ES-I3 (cell line): Measurements from ENCODE around the gene PTPN14.
"Not testable (repeated sequence)": the region's sequence is repeated elsewhere in the genome, so short reads cannot be mapped to it uniquely, and the experiment has no call there.

Experiments used
- H3K36me3 ChIP-seq: 2 replicates; pipeline ENCODE4 v1.6.1; 2013; ENCODE audit warnings: mild to moderate bottlenecking, low read length, control low read depth, moderate library complexity; ENCODE audit not compliant: insufficient read depth
- H3K4me1 ChIP-seq: 2 replicates; pipeline ENCODE4 v1.6.1; 2013; ENCODE audit warnings: mild to moderate bottlenecking, control low read depth, low read length; ENCODE audit not compliant: insufficient read depth
- H3K9ac ChIP-seq: 2 replicates; pipeline ENCODE4 v1.6.1; 2013; ENCODE audit warnings: low read depth, mild to moderate bottlenecking, low read length, moderate library complexity
- H3K9me3 ChIP-seq: 2 replicates; pipeline ENCODE4 v1.6.1; 2013; ENCODE audit warnings: mild to moderate bottlenecking, low read length, moderate library complexity; ENCODE audit not compliant: control insufficient read depth, insufficient read depth

The PTPN14 gene

GRCh38 chr1:214514819-214515383 is 36.5 kb downstream of the PTPN14 start:
- Histone ChIP-seq H3K36me3 (no peaks in the 10 kb centered on the region), H3K4me1 (peaks cover 37% of the 10 kb centered on the region), H3K9ac (no peak overlapping the region), H3K9me3 (peaks cover 19% of the 10 kb centered on the region)

- peaks cover 21% of the 10 kb centered on the region for H3K9me3 ChIP-seq
- H3K4me1 ChIP-seq = peaks cover 37% of the 10 kb centered on the region
- H3K9ac ChIP-seq = no peak overlapping the region; the same call in 1 of the 2 replicates
- no peaks in the 10 kb centered on the region for H3K36me3 ChIP-seq
Observed at GRCh38 chr1:214514032-214514818, 37.2 kb downstream of the PTPN14 start.

GRCh38 chr1:214513394-214513793 is 38.0 kb downstream of the PTPN14 start:
- H3K9me3 ChIP-seq = peaks cover 21% of the 10 kb centered on the region
- peaks cover 37% of the 10 kb centered on the region for H3K4me1 ChIP-seq
- H3K9ac ChIP-seq = no peak overlapping the region
- no peaks in the 10 kb centered on the region for H3K36me3 ChIP-seq

- H3K4me1 ChIP-seq = peaks cover 48% of the 10 kb centered on the region
- H3K36me3 ChIP-seq = no peaks in the 10 kb centered on the region
- H3K9ac ChIP-seq = no peak overlapping the region
- peaks cover 21% of the 10 kb centered on the region for H3K9me3 ChIP-seq
Observed at GRCh38 chr1:214511639-214511998, 39.8 kb downstream of the PTPN14 start.

GRCh38 chr1:214510914-214511638 is 40.3 kb downstream of the PTPN14 start:
- H3K9me3 ChIP-seq = peaks cover 21% of the 10 kb centered on the region
- peaks cover 44% of the 10 kb centered on the region for H3K4me1 ChIP-seq
- H3K9ac ChIP-seq = no peak overlapping the region
- no peaks in the 10 kb centered on the region for H3K36me3 ChIP-seq

- Histone ChIP-seq H3K4me1 (peaks cover 38% of the 10 kb centered on the region), H3K9ac (no peak overlapping the region), H3K9me3 (peaks cover 21% of the 10 kb centered on the region), H3K36me3 (no peaks in the 10 kb centered on the region)
Observed at GRCh38 chr1:214510477-214510876, 40.9 kb downstream of the PTPN14 start.

- Histone ChIP-seq H3K4me1 (peaks cover 38% of the 10 kb centered on the region), H3K9me3 (peaks cover 21% of the 10 kb centered on the region)
- H3K9ac ChIP-seq, H3K36me3 ChIP-seq: not testable (repeated sequence)
Observed at GRCh38 chr1:214509622-214510021, 41.8 kb downstream of the PTPN14 start.

- Histone ChIP-seq H3K4me1 (peaks cover 25% of the 10 kb centered on the region), H3K9me3 (peaks cover 20% of the 10 kb centered on the region), H3K36me3 (no peaks in the 10 kb centered on the region), H3K9ac (no peak overlapping the region)
Observed at GRCh38 chr1:214506972-214507431, 44.4 kb downstream of the PTPN14 start.

- Histone ChIP-seq H3K4me1 (peaks cover 28% of the 10 kb centered on the region), H3K36me3 (no peaks in the 10 kb centered on the region), H3K9ac (no peak overlapping the region), H3K9me3 (peaks cover 4% of the 10 kb centered on the region)
Observed at GRCh38 chr1:214505134-214505533, 46.3 kb downstream of the PTPN14 start.

GRCh38 chr1:214504330-214504729 is 47.1 kb downstream of the PTPN14 start:
- no peaks in the 10 kb centered on the region for H3K36me3 ChIP-seq
- no peak overlapping the region for H3K9ac ChIP-seq
- H3K4me1 ChIP-seq = peaks cover 32% of the 10 kb centered on the region
- no peaks in the 10 kb centered on the region; the same call in 1 of the 2 replicates for H3K9me3 ChIP-seq

GRCh38 chr1:214503553-214503952 is 47.8 kb downstream of the PTPN14 start:
- H3K9me3 ChIP-seq = no peaks in the 10 kb centered on the region; the same call in 1 of the 2 replicates
- peaks cover 32% of the 10 kb centered on the region for H3K4me1 ChIP-seq
- H3K9ac ChIP-seq = no peak overlapping the region
- H3K36me3 ChIP-seq = no peaks in the 10 kb centered on the region

- Histone ChIP-seq H3K9ac (no peak overlapping the region), H3K36me3 (no peaks in the 10 kb centered on the region), H3K4me1 (peaks cover 31% of the 10 kb centered on the region), H3K9me3 (no peaks in the 10 kb centered on the region)
Observed at GRCh38 chr1:214500340-214501055, 50.9 kb downstream of the PTPN14 start.

GRCh38 chr1:214499732-214500131 is 51.7 kb downstream of the PTPN14 start:
- no peak overlapping the region for H3K9ac ChIP-seq
- peaks cover 31% of the 10 kb centered on the region for H3K4me1 ChIP-seq
- no peaks in the 10 kb centered on the region for H3K9me3 ChIP-seq
- no peaks in the 10 kb centered on the region for H3K36me3 ChIP-seq

GRCh38 chr1:214498021-214498420 is 53.4 kb downstream of the PTPN14 start:
- Histone ChIP-seq H3K9ac (no peak overlapping the region), H3K9me3 (no peaks in the 10 kb centered on the region), H3K36me3 (no peaks in the 10 kb centered on the region), H3K4me1 (peaks cover 41% of the 10 kb centered on the region)
